Hematopoietic multipotent progenitor cell (in vitro differentiated cells): Measurements from ENCODE around the gene TRIM40. TPM values are rescaled to one million over a fixed set of nuclear protein-coding genes. Genes with fewer than 3 reads are reported as not detected.
A peak's percentile ranks its signal among the peaks of the same experiment; 100 is the strongest.

Experiments
- DNase-seq, 3 donors: peaks; one replicate each; pipeline ENCODE4 v3.0.0-alpha.2; 2011 to 2015; ENCODE audit warnings: low read depth in 2 of 3, low spot score in 2 of 3
- total RNA-seq: library from RNA; depleted of rRNA; stranded (reverse); fragments of >200 nt; gene quantifications from one replicate; pipeline ENCODE4 v1.2.3, GENCODE V29; 2012

Gene TRIM40
- total RNA-seq, 1 donor, result under 0.01 TPM

DNA sequence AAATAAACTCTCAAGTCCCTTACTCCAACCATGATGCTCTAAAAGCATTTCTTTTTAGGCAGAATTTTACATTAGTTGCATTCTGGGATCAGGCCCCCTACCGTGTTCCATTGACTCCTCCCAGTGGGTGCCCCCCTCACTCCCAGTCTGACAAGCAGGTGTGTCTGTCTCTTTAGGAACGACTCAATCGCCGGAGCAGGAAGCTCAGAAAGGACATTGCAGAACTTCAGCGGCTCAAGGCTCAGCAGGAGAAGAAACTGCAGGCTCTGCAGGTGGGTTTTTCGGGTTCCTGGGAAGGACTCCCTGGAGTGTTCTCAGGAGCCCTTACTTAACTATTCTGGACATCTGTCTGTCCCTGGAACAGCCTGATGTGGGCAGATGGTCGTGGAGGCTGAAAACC, 9.9 kb downstream of the TRIM40 start:
- no peak for DNase-seq

DNA sequence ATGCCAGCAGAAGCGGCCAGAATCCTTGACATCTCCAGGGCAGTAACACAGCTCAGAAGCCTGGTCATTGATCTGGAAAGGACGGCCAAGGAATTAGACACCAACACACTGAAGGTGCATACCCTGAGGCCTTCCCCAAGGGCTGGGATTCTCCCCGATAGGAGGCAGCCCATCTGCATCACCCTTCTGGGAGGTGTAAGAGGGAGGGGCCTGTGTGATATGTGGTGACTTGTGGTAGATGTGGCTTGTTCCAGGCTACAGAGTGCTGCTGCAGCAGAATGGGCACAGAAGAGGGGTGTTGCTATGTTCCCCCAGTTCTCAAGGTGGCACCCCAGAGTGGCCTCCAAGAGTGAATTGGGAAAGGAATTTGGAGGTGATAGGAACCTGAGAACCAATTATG, 11.2 kb downstream of the TRIM40 start:
- no peak for DNase-seq

DNA sequence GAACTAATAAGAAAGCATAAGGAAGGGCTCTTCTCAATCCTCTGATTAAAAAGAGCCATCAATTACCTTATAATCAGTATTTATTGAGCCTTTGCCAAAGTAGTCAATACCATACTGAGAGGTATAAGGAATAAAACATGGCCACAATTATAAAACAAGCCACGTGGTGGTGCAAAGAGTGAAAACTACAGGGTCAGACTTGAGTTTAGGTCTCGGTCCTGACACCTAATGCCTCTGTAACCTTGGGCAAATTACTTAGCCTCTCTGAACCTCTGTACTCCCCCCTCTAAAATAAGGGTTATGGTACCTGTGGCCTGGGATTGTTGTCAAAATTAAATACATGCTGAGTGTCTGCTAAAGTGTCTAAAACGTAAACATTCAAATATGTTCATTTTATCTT, 13.3 kb downstream of the TRIM40 start:
- DNase-seq, result no peak

DNA sequence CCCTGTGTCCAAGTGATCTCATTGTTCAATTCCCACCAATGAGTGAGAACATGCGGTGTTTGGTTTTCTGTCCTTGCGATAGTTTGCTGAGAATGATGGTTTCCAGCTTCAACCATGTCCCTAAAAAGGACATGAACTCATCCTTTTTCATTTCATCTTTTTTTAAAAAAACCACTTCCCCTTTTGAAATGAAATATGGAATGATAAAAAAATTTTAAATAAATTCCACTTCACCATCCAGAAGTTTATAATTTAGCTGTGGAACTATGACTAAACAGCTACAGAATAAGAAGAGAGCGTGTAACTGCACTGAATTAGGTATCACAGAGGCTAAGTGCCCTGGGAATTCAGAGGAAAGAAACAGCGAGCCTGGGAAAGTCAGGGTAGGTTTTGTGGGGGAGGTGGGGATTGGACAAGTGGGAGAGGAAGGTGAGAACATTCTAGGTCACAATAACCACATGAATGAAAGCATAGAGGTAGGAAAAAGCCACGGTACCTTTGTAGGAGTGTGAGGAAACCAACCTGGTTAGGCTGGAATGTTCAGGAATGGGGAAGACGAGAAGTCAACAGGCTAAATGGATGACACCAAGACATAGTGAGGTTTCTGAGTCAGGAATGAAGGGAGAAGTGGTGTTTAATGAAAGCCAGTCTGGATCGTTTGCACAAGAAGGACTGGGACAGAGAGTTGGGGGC, 14.1 kb downstream of the TRIM40 start:
- DNase-seq, result no peak

DNA sequence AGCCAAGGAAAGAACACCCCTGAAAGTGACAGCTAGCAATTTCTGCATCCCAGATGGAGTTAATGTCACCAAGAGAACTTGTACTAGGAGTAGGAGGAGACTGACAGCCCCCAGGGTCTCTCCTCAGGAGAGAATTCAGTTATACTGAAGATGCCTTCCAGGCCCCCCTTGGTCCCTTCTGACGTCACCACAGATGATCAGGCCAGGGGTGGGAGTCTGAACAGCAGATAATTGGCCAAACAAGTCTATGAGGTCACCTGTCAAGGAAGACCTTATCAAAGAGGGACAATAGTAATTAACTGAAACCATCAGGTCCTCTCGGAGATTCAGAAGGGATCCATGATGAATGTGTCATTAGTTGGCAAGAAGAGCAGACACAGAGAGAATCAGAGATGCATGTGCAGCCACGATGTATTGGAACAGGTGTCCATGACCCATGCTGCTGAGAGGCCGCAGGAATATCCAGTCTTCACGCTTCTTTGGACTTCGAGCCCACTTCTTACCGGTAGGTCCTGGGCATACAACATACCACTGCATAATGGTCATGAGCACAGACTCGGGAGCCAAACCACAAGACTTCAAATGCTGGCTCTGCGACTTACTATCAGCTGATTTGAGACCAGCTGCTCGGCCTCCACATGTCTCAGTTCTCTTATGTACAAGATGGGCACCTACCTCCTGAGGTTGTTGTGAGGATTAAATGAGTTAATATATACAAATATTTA, 14.9 kb downstream of the TRIM40 start:
- DNase-seq, result no peak

DNA sequence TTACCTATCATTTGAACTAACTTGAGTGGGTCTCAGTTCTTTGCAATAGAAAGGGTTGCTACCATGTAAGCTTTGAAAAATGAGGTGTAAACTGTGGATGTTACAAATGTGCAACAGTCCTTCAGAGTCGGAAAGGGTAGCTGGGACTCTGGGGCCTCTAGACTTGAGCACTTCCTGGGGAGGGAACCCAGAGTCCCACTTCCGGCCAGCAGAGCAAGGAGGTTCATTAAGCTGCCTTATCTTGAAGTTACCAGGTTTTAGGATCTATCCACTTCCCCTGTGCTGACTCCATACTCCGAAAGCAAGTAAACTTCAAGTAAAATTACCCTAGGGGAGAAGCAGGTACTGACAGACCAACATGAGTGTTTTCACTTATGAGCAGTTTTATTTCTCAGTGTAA, 15.6 kb downstream of the TRIM40 start:
- DNase-seq, result peak in 2 of 3 donors; percentile 37 to 64

DNA sequence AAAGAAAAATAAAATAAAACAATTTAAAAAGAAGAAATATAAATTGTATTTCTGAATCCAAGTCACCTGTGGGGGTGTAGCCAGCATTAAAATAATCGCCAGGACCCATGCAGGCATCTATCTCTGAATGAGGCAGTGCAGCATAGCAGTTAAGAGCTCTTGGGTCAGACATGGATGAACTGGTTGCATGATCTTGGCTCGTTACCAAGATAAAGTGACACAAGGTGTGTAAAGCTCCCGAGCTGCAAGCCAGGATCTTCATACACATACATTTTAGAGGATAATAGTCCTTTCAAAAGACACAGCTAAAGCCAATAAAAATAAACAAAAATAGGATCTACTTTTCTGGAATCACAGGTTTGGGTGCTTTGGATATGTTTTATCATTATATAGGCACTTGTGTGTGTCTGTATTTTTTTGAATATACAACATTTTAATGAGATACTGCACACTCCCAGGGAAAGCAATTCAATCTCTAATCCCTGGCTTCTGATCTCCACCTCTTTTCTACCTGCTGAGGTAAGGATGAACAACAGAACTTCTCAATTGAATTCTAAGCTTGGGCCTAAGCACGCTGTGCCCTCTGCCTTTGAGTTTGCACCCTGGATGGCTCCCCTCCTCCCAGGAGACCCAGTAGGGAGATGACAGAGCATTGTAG, 16.2 kb downstream of the TRIM40 start:
- no peak for DNase-seq

DNA sequence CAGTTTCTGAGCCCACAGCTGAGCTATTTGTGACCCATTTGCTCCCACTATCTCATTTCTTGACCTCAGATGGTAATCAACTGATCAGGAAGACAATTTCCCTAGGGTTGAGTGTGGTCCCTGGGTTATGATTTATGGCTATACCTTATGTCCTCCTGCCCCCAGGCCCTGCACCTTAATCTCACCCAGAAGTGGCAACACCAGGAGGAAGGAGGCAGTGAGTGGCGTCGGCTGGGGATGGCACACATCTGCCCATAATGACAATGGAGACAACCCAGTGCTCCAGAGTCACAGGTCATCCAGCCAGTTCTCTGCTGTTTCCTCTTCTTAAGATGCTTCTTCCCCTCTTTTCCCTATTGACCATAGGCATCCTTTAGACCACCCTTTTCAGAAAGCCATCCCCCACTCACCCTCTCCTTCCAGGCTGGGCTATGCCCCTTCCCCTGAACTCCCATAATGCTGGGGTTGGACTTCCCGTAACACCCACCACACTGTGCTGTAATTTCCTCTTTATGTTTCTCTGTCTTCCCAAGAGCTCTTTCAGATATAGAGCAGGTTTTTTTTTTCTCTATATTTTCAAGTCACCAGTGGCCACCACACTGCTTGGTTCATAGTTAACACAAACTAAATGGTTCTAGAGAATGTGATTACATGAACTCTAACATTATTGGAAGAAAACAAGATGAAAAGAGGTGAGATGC, 17.1 kb downstream of the TRIM40 start:
- DNase-seq, result no peak

DNA sequence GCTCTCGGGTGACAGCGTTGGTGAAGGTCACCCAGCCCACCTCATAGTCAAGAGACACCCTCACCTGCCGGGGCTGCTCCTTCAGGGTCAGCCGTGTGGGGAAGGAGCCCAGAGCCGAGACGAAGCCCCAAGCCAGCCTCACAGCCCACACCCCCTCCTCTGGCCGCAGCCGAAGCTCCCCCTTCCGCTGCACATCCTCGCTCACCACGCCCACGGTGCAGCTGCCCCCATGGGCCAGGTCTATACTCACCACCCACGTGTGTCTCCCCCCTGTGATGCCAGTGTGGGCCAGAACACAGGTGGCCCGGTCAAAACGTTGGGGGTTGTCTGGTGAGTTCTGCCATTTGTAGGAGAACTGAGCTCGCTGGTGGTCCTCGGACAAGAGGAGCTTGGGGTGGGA, 18.1 kb downstream of the TRIM40 start:
- DNase-seq, result no peak

DNA sequence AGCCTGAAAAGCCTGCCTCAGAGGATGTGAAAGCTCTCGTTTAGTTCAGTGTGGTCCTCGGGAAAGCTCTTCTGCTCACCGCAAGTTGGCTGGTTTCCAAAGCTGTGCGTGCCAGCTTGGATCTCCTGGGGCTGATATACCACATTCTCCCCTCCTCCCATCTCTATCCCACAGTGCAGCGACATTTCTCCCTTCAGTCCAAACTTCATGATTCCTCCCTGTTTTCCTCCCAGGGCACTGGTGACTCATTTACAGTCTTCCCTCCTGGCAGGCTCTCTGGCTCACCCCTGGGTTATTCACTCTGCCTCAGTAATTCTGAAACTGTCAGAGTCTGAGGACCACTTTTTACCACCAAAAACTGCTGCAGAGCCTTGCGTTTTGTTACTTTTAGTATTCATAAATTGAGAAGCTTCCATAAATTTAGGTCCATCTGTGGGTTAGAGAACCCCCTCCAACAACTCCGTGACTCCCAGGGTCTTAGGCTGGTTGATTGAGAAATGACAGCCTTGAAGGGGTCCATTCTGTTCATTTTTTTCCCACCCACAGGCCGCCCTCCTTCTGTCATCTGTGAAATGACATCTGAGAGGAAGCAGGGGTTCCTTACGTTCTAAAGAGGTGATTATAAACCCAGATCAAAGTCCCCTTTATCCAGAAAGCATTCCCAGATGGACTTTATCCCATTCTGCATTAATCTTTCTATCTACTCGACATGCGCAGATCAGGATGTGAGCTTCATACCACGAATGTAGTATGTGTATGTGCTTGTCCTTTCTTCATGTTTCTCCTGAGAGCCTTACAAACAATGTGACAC, 19.0 kb downstream of the TRIM40 start:
- DNase-seq, result no peak

DNA sequence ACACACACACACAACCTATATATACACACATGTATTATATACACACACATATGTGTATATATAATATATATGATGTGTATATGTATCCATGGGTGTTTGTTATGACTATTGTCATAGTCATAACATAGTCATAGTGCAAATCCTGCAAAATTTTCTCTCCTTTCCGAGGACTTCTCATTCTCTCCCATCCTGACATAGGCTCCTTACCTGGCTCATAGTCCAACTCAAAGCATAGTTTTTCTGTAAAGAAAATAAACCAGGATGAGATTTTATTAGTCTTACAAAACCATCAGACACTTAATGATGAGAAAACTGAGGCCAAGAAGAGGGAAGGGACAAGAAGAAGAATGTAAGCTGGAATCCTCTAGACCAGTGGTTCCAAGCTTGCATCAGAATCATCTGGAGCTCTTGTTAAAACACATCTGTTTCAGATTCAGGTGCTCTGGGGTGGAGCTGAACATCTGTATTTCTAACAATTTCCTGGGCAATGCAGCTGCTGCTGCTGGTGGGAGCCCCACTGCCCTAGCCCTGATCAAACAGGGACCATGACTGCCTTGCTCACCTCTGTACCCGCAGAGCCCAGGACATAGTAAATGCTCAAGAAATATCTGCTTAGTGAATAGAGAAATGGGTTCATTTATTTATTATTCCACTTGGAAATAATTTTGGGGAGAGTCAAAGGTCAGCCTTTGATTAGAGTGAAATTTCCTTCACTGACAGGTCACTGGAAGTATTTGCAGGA, 19.8 kb downstream of the TRIM40 start:
- no peak for DNase-seq

DNA sequence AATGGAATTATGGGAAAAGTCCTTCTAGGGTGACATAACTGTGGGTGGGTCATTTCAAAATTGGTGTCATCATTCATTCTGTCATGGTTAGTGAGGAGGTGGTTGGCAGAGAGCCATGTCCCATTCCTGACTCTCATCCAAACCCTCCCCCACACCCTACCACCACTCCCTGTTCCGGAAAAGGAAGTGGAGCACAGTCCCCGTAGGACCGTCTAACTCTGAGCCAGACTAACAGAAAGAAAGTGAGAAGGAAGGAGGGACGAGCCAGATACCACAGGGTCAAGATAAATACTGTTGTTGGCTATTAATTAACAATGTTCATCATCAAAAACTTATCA, 20.3 kb downstream of the TRIM40 start:
- DNase-seq, result no peak

DNA sequence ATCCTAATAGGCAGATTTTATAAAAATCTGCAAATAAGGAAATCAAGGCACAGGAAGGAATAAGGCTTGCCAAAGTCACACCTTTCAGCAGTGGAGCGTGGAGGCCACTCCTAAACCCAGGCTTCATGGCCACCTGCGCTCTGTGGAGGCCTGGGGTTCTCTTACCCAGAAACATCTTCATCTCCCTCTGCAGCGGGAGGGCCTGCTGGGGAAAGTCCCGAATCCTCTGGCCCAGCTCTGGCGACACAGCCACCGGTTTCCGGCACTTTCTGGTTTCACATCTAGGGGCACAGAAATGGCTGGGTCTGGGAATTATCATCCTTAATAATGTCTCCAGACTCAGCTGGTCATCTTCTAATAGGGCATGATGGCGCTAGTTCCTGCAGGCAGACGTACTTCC, 20.8 kb downstream of the TRIM40 start:
- no peak for DNase-seq

DNA sequence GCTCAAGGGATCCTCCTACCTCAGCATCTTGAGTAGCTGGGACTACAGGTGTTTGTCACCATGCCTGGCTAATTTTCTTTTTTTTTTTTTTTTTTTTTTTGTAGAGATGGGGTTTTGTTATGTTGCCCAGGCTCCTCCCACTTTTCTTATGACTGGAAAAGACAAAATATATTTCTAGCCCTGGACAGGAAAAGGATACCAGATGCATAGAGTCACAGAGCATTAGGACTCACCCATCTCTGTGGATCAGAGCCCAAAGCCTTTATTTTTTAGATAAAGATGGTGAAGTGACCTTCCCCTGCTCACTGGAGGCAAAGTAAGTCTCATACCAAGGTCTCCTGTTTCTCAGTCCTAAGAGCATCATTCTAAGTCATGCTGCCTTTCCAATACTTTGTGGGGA, 21.6 kb downstream of the TRIM40 start:
- DNase-seq, result no peak

DNA sequence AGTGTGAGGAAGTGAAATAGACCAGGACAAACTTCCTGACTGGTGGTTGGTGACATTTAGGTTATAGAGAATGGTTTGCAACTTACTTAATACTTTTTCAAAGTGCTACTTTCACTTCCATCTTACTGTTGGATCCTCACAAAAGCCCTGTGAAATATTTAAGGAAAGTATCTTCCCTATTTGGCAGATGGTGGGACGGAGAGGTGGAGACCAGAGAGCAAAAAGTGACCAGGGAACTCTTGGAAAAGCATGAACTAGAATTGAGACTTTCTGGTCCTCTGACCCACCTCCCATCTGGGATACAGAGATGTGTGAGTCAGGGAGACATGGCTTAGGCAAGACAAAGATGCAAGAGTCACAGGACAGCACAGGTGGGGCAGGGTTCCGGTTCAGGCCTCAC, 22.1 kb downstream of the TRIM40 start:
- no peak for DNase-seq

DNA sequence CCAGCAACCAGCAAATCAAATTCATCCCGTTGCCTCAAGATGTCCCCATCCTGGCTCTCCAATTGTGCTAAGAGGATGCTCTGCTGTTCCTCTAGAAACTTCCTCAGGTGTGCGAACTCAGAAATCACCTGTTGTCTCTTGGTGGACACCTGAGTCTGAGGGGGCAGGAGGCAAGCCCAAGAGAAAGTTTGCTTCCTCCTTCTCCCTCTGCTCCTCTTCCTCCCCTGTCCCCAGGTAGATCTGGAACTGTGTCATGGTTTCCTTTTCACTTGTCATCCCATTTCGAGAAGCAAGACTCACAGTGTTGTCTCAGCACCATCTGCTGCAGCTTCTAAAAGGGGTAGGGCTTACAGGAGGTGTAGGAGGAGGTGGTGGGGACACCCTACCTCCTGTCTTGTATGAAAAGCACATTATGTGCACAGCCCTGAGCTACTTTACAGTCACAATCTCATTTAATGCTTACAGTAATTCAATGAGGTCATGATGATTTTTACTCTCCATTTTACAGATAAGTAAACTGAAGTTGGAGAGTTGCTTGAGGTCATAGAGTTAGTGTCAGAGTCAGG, 22.6 kb downstream of the TRIM40 start:
- DNase-seq, result no peak

DNA sequence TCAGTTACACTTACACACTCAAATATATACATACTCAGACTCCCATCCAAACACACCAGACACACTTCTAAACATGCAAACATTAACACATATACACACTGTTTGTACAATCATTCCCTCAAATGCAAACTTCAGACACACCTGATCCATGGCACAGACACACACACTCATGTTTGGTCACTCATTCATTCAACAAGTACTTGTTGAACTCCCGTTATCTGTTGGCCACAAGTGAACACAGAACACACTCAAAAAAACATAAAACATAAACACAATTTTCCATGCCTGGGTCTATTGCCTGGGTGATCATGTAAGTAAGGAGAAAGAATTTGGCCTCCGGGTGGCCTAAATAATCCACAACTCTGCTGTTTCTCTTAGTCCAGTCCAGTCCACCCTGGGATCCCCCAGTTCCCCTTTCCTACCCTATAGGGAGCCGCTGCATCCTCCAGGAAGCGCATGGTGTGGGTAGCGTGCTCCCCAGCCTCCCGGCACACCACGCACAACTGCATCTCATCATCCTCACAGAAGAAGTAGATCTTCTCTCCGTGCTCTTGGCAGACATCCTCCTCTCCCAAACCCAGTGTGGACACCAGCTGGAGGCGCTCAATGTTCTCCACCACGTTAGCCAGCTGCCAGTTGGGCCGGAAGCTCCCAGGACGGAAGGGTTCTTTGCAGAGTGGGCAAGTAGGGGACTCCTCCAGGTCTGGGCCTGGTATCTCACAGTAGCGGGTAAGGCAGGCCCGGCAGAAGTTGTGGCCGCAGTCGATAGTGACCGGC, 24.3 kb downstream of the TRIM40 start:
- DNase-seq, result no peak

DNA sequence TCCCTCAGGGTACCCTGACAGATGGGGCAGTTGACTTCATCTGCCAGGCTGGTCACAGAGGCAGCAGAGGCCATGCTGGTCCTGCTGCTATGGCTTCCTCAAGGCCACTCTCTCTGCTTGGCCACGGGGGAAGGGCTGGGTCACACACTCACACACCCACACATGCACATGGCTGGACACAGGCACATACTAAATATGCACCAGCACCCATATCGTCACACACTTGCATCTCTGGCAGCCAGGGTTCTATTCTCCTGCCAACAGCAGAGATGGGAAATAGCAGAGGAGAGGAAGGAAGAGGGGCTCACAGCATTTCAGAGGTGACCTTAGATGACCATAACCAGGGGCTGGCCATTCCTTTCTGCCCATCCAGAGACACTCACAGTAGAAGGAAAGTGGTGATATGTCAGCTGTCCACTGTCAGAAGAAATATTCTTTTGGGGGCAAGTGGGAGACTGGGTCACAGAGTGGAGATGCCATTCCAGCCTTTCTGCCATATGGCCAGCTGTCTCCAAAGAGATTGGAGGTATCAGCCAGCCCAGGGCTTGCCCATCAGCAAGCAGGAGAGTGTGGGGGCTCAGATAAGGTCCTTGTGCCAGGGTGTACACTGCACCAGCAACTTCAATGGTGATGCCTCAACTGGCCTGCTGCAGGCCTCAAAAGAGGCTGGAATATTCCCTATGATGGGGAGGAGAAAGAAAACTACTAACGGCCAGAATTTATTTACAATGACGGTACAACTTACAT, 25.0 kb downstream of the TRIM40 start, which contains the start of gene TRIM10:
TRIM10 (minus strand) TSS at position 427 of the 747 bp plus-strand sequence; CDS start at position 74, 353 bp downstream.
- DNase-seq, result no peak
